ENCODE data around the gene TET2.

TET2 gene

GRCh38 chr4:105186701-105187161 is 40.1 kb downstream of the TET2 start:
- no peak for DNase-seq

- DNase-seq = no peak
Observed at GRCh38 chr4:105189855-105190650, 43.4 kb downstream of the TET2 start.

- no peak for DNase-seq
Observed at GRCh38 chr4:105191621-105192210, 45.0 kb downstream of the TET2 start.

- DNase-seq = no peak
Observed at GRCh38 chr4:105192474-105192873, 45.8 kb downstream of the TET2 start.

- no peak for DNase-seq
Observed at GRCh38 chr4:105192910-105193309, 46.2 kb downstream of the TET2 start.

DNA sequence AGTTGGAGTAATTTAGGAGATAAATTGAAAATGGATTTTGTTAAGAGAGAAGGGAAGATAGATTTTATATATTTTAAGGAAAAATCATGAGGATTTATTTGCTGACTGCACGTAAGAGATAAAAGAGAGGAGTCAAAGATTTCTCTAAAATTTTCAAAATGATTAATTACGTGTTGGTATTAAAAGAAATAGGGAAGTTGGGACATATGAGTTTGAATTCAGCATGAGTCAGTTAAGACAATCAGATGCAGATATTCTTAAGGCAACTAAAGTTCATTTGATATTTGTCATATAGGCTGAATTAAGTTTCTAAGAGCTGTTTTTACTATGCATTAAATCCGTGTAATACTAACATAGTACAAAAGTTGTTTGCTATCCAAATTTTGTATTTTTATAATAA is 46.9 kb downstream of the TET2 start:
- no peak for DNase-seq

- DNase-seq = no peak
Observed at GRCh38 chr4:105194328-105195231, 47.9 kb downstream of the TET2 start.

DNA sequence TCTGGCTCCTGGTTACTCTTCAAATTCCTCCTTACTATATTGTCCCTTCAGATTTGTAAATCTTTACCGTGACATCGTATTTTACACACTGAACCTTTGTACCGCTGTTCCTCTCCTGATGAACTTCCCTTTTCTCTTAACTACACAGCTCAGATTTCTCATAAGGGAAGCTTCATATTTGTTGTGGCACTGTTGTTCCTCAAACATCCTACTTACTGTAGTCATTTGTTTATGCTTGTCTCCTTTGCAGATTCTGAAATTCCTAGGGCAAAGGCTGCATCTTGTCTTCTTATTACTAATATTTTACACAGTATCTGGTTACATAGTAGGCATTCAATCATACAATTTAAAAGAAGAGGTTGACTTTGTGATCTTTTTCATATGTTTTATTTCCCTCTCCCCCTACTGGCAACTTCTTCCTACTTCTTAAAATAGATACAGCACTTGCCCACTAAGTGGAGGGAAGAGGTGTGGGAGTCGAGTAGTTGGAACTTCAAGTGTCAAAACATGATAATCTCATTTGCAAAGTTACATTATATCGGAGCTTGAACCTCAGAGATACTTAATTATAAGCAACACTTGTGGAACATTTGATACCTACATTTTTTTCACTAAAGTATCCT is 50.0 kb downstream of the TET2 start:
- DNase-seq = no peak

GRCh38 chr4:105197777-105198176 is 51.1 kb downstream of the TET2 start:
- DNase-seq = no peak

DNA sequence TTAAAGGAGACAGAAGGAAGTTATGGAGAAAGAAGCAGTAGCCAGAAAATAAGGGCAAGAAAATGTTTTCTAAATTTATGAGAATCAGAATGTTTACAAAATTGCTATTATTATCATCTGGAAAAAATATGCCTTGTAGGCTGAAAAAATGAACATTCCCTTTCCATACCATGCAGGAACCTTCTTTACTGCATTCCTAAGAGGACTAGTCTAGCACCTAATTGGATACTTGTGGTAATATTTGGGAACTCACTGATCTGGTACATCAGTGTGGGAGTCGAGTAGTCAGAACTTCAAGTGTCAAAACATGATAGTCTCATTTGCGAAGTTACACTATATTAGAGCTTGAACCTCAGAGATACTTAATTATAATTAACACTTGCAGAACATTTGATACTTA is 51.9 kb downstream of the TET2 start:
- no peak for DNase-seq

DNA sequence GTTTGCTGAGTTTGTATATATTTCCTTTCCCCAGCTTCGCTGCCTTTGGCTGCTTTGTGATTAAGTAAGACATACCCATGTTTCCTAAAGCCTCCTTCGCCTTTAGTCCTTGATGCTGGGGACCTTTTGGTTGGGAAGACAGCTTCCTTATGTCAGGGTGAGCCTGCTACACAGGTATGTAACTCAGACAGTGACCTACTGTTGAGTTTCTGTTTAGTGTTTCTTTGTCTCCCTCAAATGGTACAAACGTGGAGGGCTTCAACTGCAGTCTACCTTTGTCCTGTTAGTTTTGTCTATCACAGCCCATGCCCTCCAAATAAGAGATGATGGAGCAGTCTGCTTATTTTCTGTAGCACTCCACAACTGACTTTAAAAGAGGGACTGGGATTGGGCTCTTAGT is 59.5 kb downstream of the TET2 start:
- DNase-seq = no peak

GRCh38 chr4:105207386-105207785 is 60.7 kb downstream of the TET2 start:
- DNase-seq = no peak

- DNase-seq = no peak
Observed at GRCh38 chr4:105208561-105208960, 61.9 kb downstream of the TET2 start.

DNA sequence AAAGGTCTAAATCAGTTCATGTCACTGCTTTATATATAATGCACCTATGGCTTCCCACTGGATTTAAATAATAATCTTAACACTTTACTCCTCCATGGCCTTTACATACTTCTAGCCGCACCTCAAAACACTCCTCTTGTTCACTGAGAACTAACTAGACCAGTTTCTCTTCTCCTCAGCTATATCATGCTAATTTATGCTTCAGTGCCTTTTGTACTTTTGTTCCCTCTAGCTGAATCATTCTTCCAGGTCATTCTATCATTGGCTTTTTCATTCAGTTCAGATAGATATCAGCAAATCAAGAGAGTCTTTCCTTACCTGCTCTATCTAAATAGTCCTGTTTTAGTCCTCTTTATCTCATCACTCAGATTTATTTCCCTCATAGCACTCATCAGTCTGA is 64.2 kb downstream of the TET2 start:
- no peak for DNase-seq

GRCh38 chr4:105215609-105216313 is 69.1 kb downstream of the TET2 start:
- DNase-seq = no peak

DNA sequence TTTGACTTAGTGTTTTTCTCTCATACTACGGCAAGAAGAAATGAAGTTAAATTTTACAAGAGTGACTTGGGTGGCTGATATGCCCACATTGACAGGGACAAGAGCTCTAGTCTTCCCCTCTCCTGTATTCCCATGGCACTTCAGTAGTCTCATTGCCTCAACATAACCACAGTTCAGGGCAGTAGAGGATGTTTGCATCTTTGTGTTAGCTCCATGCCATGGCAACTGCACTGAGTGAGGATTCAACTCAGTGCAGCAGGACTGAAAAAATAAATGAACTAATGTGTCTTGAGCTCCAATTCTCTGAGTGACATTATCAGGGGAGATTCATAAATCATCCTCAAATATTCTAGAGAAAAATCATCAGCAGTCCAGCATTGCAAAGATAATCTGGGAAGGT is 78.8 kb downstream of the TET2 start:
- DNase-seq = no peak

- no peak for DNase-seq
Observed at GRCh38 chr4:105227054-105227453, 80.4 kb downstream of the TET2 start.

GRCh38 chr4:105230287-105230686 is 83.6 kb downstream of the TET2 start:
- DNase-seq = no peak

DNA sequence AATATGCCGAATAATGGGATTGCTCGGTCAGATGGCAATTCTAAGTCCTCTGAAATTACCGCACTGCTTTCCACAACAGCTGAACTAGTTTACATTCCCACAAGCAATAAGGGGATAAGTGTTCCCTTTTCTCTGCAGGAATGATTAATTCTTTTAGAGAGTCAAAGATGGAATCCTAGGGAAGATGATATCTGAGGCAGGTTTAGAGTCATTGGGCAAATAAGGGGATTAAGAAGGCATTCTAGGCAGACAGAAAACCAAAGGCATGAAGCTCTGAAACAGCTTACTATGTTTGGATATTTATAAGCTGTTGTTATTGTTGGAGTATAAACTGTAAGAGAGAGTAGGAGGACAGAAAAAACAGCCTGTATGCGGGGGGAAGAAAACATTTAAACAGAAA is 85.7 kb downstream of the TET2 start:
- no peak for DNase-seq

DNA sequence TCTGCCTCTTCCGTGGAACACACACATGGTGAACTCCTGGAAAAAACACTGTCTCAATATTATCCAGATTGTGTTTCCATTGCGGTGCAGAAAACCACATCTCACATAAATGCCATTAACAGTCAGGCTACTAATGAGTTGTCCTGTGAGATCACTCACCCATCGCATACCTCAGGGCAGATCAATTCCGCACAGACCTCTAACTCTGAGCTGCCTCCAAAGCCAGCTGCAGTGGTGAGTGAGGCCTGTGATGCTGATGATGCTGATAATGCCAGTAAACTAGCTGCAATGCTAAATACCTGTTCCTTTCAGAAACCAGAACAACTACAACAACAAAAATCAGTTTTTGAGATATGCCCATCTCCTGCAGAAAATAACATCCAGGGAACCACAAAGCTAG is 87.9 kb downstream of the TET2 start:
- DNase-seq = no peak

DNA sequence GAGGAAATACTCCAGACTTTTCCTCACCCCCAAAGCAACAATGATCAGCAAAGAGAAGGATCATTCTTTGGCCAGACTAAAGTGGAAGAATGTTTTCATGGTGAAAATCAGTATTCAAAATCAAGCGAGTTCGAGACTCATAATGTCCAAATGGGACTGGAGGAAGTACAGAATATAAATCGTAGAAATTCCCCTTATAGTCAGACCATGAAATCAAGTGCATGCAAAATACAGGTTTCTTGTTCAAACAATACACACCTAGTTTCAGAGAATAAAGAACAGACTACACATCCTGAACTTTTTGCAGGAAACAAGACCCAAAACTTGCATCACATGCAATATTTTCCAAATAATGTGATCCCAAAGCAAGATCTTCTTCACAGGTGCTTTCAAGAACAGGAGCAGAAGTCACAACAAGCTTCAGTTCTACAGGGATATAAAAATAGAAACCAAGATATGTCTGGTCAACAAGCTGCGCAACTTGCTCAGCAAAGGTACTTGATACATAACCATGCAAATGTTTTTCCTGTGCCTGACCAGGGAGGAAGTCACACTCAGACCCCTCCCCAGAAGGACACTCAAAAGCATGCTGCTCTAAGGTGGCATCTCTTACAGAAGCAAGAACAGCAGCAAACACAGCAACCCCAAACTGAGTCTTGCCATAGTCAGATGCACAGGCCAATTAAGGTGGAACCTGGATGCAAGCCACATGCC is 89.7 kb downstream of the TET2 start:
- no peak for DNase-seq

DNA sequence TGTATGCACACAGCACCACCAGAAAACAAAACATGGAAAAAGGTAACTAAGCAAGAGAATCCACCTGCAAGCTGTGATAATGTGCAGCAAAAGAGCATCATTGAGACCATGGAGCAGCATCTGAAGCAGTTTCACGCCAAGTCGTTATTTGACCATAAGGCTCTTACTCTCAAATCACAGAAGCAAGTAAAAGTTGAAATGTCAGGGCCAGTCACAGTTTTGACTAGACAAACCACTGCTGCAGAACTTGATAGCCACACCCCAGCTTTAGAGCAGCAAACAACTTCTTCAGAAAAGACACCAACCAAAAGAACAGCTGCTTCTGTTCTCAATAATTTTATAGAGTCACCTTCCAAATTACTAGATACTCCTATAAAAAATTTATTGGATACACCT is 90.2 kb downstream of the TET2 start:
- DNase-seq = no peak

Data from CD4-positive, alpha-beta T cell treated with Interleukin-1 beta for 1 hour (primary cell).